ENCODE results near the gene CDK5.

DNA sequence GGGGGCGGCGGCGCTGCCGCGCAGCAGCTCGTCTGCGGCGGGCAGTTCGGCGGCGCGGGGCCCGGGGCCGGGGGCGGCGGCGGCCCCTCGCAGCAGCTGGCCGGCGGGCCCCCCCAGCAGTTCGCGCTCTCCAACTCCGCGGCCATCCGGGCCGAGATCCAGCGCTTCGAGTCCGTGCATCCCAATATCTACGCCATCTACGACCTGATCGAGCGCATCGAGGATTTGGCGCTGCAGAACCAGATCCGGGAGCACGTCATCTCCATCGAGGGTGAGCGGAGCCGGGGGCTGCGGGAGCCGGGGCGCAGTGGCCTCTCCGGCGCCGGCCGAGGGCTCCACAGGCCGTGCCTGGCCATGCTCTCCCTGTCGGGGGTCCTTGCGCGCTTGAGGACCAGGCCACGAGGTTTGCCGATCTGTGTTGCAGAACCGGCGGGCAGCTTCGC is 29.1 kb upstream of the CDK5 start:
- TF ChIP-seq, protein P1, sequence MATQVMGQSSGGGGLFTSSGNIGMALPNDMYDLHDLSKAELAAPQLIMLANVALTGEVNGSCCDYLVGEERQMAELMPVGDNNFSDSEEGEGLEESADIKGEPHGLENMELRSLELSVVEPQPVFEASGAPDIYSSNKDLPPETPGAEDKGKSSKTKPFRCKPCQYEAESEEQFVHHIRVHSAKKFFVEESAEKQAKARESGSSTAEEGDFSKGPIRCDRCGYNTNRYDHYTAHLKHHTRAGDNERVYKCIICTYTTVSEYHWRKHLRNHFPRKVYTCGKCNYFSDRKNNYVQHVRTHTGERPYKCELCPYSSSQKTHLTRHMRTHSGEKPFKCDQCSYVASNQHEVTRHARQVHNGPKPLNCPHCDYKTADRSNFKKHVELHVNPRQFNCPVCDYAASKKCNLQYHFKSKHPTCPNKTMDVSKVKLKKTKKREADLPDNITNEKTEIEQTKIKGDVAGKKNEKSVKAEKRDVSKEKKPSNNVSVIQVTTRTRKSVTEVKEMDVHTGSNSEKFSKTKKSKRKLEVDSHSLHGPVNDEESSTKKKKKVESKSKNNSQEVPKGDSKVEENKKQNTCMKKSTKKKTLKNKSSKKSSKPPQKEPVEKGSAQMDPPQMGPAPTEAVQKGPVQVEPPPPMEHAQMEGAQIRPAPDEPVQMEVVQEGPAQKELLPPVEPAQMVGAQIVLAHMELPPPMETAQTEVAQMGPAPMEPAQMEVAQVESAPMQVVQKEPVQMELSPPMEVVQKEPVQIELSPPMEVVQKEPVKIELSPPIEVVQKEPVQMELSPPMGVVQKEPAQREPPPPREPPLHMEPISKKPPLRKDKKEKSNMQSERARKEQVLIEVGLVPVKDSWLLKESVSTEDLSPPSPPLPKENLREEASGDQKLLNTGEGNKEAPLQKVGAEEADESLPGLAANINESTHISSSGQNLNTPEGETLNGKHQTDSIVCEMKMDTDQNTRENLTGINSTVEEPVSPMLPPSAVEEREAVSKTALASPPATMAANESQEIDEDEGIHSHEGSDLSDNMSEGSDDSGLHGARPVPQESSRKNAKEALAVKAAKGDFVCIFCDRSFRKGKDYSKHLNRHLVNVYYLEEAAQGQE (IDR thresholded peaks at IDR 0.05; ENCODE audit: insufficient read depth in 1 of 2, low read depth in 2 of 2, low read length in 2 of 2): no peak
- TF ChIP-seq SIN3A (IDR thresholded peaks at IDR 0.05; ENCODE audit: borderline replicate concordance, insufficient read depth, low read length) (no peak), POLR2AphosphoS5 (IDR thresholded peaks at IDR 0.05; ENCODE audit: low read depth, low read length) (no peak), TAF1 (IDR thresholded peaks at IDR 0.05; ENCODE audit: borderline replicate concordance, insufficient read depth, low read length) (no peak)
